Testis (tissue), 3 donors: Measurements from ENCODE around the gene PDE6G. TPM values are rescaled to one million over a fixed set of nuclear protein-coding genes. Genes with fewer than 3 reads are reported as not detected.
A peak's percentile ranks its signal among the peaks of the same experiment; 100 is the strongest.

Source experiments
- DNase-seq: peaks from one replicate; pipeline ENCODE4 v3.0.0-alpha.2; 2019
- H3K27ac ChIP-seq, 2 donors: fragments of 200-600 bp; sonication (generic); one replicate each; pipeline ENCODE4 v1.5.1; 2019
- H3K27me3 ChIP-seq: fragments of 200-600 bp; sonication (generic); one replicate; pipeline ENCODE4 v1.5.1; 2019
- H3K36me3 ChIP-seq: fragments of 200-600 bp; sonication (generic); one replicate; pipeline ENCODE4 v1.5.1; 2017; ENCODE audit warnings: low read depth; ENCODE audit errors: missing control alignments
- H3K4me1 ChIP-seq: fragments of 200-600 bp; sonication (generic); one replicate; pipeline ENCODE4 v1.5.1; 2019
- H3K4me3 ChIP-seq, 2 donors: fragments of 200-600 bp; sonication (generic); one replicate each; pipeline ENCODE4 v1.5.1; 2017 to 2019
- H3K9me3 ChIP-seq: fragments of 200-600 bp; sonication (generic); one replicate; pipeline ENCODE4 v1.5.1; 2017
- POLR2A ChIP-seq: fragments of 450-650 bp; IDR thresholded peaks from one replicate; pipeline ENCODE4 v1.6.1; 2017; ENCODE audit warnings: antibody characterized with exemption, mild to moderate bottlenecking, moderate library complexity
- WGBS, 2 donors: methylation state at CpG; one replicate each; pipeline ENCODE4 v1.1.5; 2018; 5-methylcytosine and 5-hydroxymethylcytosine counted together
- intact Hi-C: fragments of 100-400 bp; cut with DNase I; formaldehyde crosslinking; loops from one replicate; pipeline ENCODE4 v1.15.1; 2023; ENCODE audit warnings: low total_unique reads
- polyA plus RNA-seq: library from polyadenylated mRNA; stranded (reverse); fragments of 350-450 nt; fragmentation: Illumina TruSeq; extraction: RNeasy Lipid Tissue Mini Kit (QIAGEN cat#74804); gene quantifications from one replicate; pipeline ENCODE4 v1.2.3, GENCODE V29; 2014; ENCODE audit warnings: low read depth, low replicate concordance; ENCODE audit not compliant: insufficient read depth
- total RNA-seq, 2 donors: library from RNA; depleted of rRNA; stranded (reverse); fragments of >200 nt; gene quantifications; one replicate each; pipeline ENCODE4 v1.2.3, GENCODE V29; 2016
- TF ChIP-seq, protein P1 (sequence below), 3 experiments: fragments of 450-650 bp in 2 of 3; fragments of 200-600 bp in 1 of 3; sonication (generic) in 1 of 3; IDR thresholded peaks; one replicate each; pipeline ENCODE4 v1.5.1; 2016 to 2019; ENCODE audit warnings: antibody characterized with exemption in 3 of 3, mild to moderate bottlenecking in 2 of 3, moderate library complexity in 1 of 3

Gene PDE6G
- total and polyA plus RNA-seq, 3 donors from 2014 or later: 0.56 to 4.9 (median 1.0) TPM

DNA sequence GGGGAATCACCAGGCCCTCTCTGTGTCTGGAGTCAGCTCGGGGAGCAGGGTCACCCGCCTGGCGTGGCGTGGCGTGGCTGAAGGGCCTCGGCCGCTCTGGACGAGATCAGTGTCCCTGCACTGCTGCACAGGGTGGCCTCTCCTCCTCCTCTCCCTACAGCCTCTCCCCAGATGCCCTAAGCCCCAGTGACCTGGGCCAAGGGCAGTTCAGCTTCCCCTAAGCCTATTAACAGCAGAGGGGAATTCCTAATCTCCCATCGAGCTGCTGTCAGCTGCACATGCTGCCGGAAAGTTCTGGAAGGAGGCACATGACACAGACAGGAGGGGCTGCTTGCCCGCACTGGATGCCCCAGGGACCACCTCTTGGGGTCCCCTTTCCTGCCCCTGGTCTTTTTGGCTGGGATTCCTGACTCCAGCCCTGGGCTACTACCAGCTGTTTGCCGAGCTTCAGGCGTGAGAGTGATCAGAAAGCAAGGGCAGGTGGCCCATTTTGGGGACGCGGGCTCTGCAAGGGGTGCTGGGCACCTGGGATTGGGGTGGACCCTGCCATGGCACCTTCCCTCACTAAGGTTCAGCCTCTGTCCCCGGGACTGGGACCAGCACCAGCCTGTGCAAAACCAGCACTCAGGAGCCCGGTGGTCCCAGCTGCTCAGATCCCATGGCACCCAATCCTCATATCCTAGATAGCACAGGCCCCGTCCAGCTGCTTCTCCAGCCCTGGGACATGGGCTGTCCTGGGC lies 794 bp downstream of the PDE6G start:
- WGBS, 2 donors: 53 to 77% methylated on average over 7 to 14 of the region's 18 CpGs
- Histone ChIP-seq H3K27ac (no peak overlapping the region), H3K4me3 (no peak overlapping the region), H3K36me3 (no peaks in the 10 kb centered on the region), H3K4me1 (no peaks in the 10 kb centered on the region), H3K9me3 (no peaks in the 10 kb centered on the region), H3K27me3 (no peaks in the 10 kb centered on the region)
- TF ChIP-seq, protein P1, sequence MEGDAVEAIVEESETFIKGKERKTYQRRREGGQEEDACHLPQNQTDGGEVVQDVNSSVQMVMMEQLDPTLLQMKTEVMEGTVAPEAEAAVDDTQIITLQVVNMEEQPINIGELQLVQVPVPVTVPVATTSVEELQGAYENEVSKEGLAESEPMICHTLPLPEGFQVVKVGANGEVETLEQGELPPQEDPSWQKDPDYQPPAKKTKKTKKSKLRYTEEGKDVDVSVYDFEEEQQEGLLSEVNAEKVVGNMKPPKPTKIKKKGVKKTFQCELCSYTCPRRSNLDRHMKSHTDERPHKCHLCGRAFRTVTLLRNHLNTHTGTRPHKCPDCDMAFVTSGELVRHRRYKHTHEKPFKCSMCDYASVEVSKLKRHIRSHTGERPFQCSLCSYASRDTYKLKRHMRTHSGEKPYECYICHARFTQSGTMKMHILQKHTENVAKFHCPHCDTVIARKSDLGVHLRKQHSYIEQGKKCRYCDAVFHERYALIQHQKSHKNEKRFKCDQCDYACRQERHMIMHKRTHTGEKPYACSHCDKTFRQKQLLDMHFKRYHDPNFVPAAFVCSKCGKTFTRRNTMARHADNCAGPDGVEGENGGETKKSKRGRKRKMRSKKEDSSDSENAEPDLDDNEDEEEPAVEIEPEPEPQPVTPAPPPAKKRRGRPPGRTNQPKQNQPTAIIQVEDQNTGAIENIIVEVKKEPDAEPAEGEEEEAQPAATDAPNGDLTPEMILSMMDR (IDR thresholded peaks at IDR 0.05): no peak
- TF ChIP-seq POLR2A: no peak
- intact Hi-C loops: no loop called here
- no peak for DNase-seq

GRCh38 chr17:81652906-81653771 lies 3.2 kb downstream of the PDE6G start:
- H3K27ac ChIP-seq: no peak overlapping the region
- intact Hi-C loops: no loop called here
- H3K9me3 ChIP-seq: no peaks in the 10 kb centered on the region
- H3K27me3 ChIP-seq: no peaks in the 10 kb centered on the region
- H3K4me3 ChIP-seq: no peak overlapping the region
- no peak for TF ChIP-seq POLR2A
- TF ChIP-seq, protein P1 (IDR thresholded peaks at IDR 0.05): no peak
- no peaks in the 10 kb centered on the region for H3K4me1 ChIP-seq
- no peaks in the 10 kb centered on the region for H3K36me3 ChIP-seq
- 46 to 47% methylated on average over 24 to 27 of the region's 27 CpGs for WGBS, 2 donors
- DNase-seq: no peak

DNA sequence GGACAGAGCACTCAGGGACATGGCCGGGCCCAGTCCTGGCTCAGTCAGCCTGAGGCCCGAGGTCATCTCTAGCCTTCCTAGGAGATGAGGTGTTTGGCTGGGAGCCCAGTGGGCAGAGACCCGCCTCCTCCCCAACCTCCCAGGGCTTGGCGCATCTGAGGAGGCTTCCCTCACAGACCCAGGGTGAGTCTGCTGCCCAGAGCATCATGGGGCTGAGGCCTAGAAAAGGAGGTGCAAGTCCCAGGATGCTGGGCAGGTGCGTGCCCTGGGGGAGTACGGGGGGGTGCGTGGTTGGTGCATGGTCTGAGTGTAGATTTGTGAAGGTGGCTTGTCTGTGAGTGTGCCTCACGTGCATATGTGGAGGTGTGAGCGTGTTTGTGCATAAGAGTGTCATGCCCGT lies 4.7 kb downstream of the PDE6G start:
- peak; percentile 34 for DNase-seq
- Histone ChIP-seq H3K27me3 (no peaks in the 10 kb centered on the region), H3K36me3 (no peaks in the 10 kb centered on the region), H3K4me3 (no peak overlapping the region), H3K27ac (no peak overlapping the region), H3K9me3 (no peaks in the 10 kb centered on the region), H3K4me1 (no peaks in the 10 kb centered on the region)
- TF ChIP-seq, protein P1 (IDR thresholded peaks at IDR 0.05): no peak
- no peak for TF ChIP-seq POLR2A
- intact Hi-C loops: no loop called here
- WGBS, 2 donors: 67 to 88% methylated on average over 10 of the region's 10 CpGs

DNA sequence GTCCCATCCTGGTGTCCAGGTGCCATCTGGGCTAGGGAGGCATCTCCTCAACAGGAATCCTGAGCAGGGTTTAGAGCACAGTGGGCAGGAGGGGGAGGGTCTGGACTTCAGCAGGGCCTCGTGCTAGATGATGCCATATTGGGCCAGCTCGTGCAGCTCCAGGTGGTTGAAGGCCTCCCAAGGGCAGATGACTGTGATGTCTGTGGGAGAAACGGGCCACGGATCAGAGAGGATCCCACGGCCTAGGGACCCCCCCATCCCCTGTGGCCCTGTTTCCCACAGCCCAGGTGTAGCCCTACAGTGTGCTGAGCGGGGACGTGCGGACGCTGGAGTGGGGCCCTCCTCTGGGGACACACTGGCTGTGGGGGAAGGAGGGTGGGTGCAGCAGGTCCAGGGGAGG lies 5.4 kb downstream of the PDE6G start:
- Histone ChIP-seq H3K4me3 (no peak overlapping the region), H3K27me3 (no peaks in the 10 kb centered on the region), H3K4me1 (no peaks in the 10 kb centered on the region), H3K9me3 (no peaks in the 10 kb centered on the region), H3K27ac (no peak overlapping the region), H3K36me3 (no peaks in the 10 kb centered on the region)
- no peak for DNase-seq
- 60 to 68% methylated on average over 5 to 9 of the region's 9 CpGs for WGBS, 2 donors
- intact Hi-C loops: no loop called here
- TF ChIP-seq, protein P1 (IDR thresholded peaks at IDR 0.05): no peak
- TF ChIP-seq POLR2A: no peak
